Left hindlimb (tissue), 1 donor: ENCODE data around the gene ATP2C2.

Experiments
- DNase-seq: peaks from one replicate; pipeline ENCODE4 v3.0.0-alpha.2; 2018

The ATP2C2 gene

GRCh38 chr16:84481051-84481735 lies 112.9 kb downstream of the ATP2C2 start:
- no peak for DNase-seq

GRCh38 chr16:84482001-84482891 lies 113.9 kb downstream of the ATP2C2 start:
- no peak for DNase-seq

GRCh38 chr16:84482951-84483881 lies 114.9 kb downstream of the ATP2C2 start:
- no peak for DNase-seq

GRCh38 chr16:84483882-84484565 lies 115.7 kb downstream of the ATP2C2 start:
- DNase-seq, result no peak

- DNase-seq, result no peak
Observed at GRCh38 chr16:84484579-84485254, 116.4 kb downstream of the ATP2C2 start.

- no peak for DNase-seq
Observed at GRCh38 chr16:84485255-84486010, 117.1 kb downstream of the ATP2C2 start.

- no peak for DNase-seq
Observed at GRCh38 chr16:84486126-84486525, 117.8 kb downstream of the ATP2C2 start.

GRCh38 chr16:84486551-84487235 lies 118.4 kb downstream of the ATP2C2 start:
- DNase-seq, result no peak

- DNase-seq, result no peak
Observed at GRCh38 chr16:84487358-84487757, 119.0 kb downstream of the ATP2C2 start.

GRCh38 chr16:84489131-84489530 lies 120.8 kb downstream of the ATP2C2 start:
- no peak for DNase-seq

- no peak for DNase-seq
Observed at GRCh38 chr16:84495506-84495905, 127.2 kb downstream of the ATP2C2 start.

GRCh38 chr16:84496991-84497390 lies 128.7 kb downstream of the ATP2C2 start:
- no peak for DNase-seq

GRCh38 chr16:84497418-84498222 lies 129.3 kb downstream of the ATP2C2 start:
- no peak for DNase-seq

- DNase-seq, result no peak
Observed at GRCh38 chr16:84498223-84498610, 129.9 kb downstream of the ATP2C2 start.

GRCh38 chr16:84498859-84499620 lies 130.7 kb downstream of the ATP2C2 start:
- no peak for DNase-seq

- no peak for DNase-seq
Observed at GRCh38 chr16:84499638-84500037, 131.3 kb downstream of the ATP2C2 start.

GRCh38 chr16:84500531-84500930 lies 132.2 kb downstream of the ATP2C2 start:
- no peak for DNase-seq

GRCh38 chr16:84501077-84501735 lies 132.9 kb downstream of the ATP2C2 start:
- DNase-seq, result no peak
